ENCODE measurements around the gene FAM83C. TPM values are rescaled to one million over a fixed set of nuclear protein-coding genes. Genes with fewer than 3 reads are reported as not detected.

The FAM83C gene
- total RNA-seq, 1 experiment from 2014 or later = not detected

DNA sequence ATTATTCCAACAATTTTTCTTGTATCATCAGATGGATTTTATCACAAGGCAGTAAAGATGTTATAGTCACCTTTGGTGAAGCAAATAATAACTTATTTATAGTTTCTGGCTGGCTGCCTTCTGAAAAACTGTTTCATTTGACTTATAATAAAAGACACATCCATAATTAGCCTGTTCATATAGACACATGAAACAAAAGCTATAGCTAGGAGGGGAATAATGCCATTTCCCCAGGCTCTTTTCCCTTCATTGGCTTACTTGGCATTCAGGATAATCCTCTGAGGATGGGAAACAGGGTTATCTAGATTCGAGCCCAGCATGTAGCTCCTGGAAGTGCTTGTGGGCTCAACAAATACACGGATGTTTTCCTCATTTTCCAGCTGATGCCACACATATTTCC is 48.2 kb downstream of the FAM83C start:
- H3K9me2 ChIP-seq (ENCODE audit: insufficient read depth) = no peaks in the 10 kb centered on the region
- H3K9me3 ChIP-seq (ENCODE audit: control insufficient read depth in 1 of 2, insufficient read depth in 1 of 2, low read depth in 1 of 2, low read length in 2 of 2) = no peaks in the 10 kb centered on the region
- H3K79me2 ChIP-seq (ENCODE audit: insufficient read depth, low read length) = no peaks in the 10 kb centered on the region
- H3K4me2 ChIP-seq (ENCODE audit: low read length) = no peak overlapping the region
- no peak overlapping the region for H3K4me3 ChIP-seq (replicated peaks in 1 of 2; ENCODE audit: low read depth in 1 of 2, low read length in 2 of 2)
- H4K20me1 ChIP-seq (ENCODE audit: insufficient read depth) = no peaks in the 10 kb centered on the region
- ChIA-PET RAD21 (ENCODE audit: low non-redundant PET in 1 of 2, low total read pairs in 2 of 2, uncharacterized antibody in 2 of 2, unreplicated experiment in 2 of 2) (no interaction called here), CTCF (no interaction called here), POLR2A (no interaction called here)
- H2AFZ ChIP-seq (ENCODE audit: low read depth, low read length, poor library complexity, severe bottlenecking) = no peak overlapping the region
- no peaks in the 10 kb centered on the region for H3K4me1 ChIP-seq (ENCODE audit: control insufficient read depth in 1 of 2, insufficient read depth in 2 of 2, low read length in 2 of 2)
- intact Hi-C loops (cut with micrococcal nuclease) = no loop called here
- BruUV-seq (replicated peaks) = no TSS peak
- DNase-seq (ENCODE audit: low read depth, low spot score) = no peak
- H3K9ac ChIP-seq (ENCODE audit: low read length) = no peak overlapping the region
- TF ChIP-seq RAD21 (IDR thresholded peaks at IDR 0.05; ENCODE audit: low read depth) (no peak), POLR2A (IDR thresholded peaks at IDR 0.05; ENCODE audit: borderline replicate concordance, extremely low read depth, insufficient read depth, insufficient read length) (no peak), EGR1 (IDR thresholded peaks at IDR 0.05; ENCODE audit: low read depth) (no peak), YY1 (IDR thresholded peaks at IDR 0.05; ENCODE audit: extremely low read depth, insufficient replicate concordance, low read depth, low read length) (no peak), TCF7L2 (IDR thresholded peaks at IDR 0.05; ENCODE audit: borderline replicate concordance, extremely low read depth, insufficient read depth, insufficient read length) (no peak), SRF (IDR thresholded peaks at IDR 0.05; ENCODE audit: low read depth) (no peak), SP1 (IDR thresholded peaks at IDR 0.05; ENCODE audit: low read depth) (no peak), REST (IDR thresholded peaks at IDR 0.05; ENCODE audit: low read depth) (no peak), ZFX (IDR thresholded peaks at IDR 0.05) (no peak)
- TF ChIP-seq, protein P1, sequence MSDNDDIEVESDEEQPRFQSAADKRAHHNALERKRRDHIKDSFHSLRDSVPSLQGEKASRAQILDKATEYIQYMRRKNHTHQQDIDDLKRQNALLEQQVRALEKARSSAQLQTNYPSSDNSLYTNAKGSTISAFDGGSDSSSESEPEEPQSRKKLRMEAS (IDR thresholded peaks at IDR 0.05) = no peak
- TF ChIP-seq, protein P2, sequence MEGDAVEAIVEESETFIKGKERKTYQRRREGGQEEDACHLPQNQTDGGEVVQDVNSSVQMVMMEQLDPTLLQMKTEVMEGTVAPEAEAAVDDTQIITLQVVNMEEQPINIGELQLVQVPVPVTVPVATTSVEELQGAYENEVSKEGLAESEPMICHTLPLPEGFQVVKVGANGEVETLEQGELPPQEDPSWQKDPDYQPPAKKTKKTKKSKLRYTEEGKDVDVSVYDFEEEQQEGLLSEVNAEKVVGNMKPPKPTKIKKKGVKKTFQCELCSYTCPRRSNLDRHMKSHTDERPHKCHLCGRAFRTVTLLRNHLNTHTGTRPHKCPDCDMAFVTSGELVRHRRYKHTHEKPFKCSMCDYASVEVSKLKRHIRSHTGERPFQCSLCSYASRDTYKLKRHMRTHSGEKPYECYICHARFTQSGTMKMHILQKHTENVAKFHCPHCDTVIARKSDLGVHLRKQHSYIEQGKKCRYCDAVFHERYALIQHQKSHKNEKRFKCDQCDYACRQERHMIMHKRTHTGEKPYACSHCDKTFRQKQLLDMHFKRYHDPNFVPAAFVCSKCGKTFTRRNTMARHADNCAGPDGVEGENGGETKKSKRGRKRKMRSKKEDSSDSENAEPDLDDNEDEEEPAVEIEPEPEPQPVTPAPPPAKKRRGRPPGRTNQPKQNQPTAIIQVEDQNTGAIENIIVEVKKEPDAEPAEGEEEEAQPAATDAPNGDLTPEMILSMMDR (IDR thresholded peaks at IDR 0.05 in 2 of 3, conservative IDR thresholded peaks at IDR 0.05 in 1 of 3; ENCODE audit: borderline replicate concordance in 1 of 3, insufficient read depth in 1 of 3, low read depth in 2 of 3, low read length in 2 of 3) = no peak
- TF ChIP-seq, protein P3, sequence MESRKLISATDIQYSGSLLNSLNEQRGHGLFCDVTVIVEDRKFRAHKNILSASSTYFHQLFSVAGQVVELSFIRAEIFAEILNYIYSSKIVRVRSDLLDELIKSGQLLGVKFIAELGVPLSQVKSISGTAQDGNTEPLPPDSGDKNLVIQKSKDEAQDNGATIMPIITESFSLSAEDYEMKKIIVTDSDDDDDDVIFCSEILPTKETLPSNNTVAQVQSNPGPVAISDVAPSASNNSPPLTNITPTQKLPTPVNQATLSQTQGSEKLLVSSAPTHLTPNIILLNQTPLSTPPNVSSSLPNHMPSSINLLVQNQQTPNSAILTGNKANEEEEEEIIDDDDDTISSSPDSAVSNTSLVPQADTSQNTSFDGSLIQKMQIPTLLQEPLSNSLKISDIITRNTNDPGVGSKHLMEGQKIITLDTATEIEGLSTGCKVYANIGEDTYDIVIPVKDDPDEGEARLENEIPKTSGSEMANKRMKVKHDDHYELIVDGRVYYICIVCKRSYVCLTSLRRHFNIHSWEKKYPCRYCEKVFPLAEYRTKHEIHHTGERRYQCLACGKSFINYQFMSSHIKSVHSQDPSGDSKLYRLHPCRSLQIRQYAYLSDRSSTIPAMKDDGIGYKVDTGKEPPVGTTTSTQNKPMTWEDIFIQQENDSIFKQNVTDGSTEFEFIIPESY (IDR thresholded peaks at IDR 0.05; ENCODE audit: extremely low read depth, insufficient replicate concordance, low read length) = no peak
- ATAC-seq = no peak
- H3K36me3 ChIP-seq (ENCODE audit: control insufficient read depth in 1 of 2, insufficient read depth in 2 of 2, low read length in 2 of 2) = no peaks in the 10 kb centered on the region
- no peaks in the 10 kb centered on the region for H3K27me3 ChIP-seq (ENCODE audit: insufficient read depth, low read length)
- H3K27ac ChIP-seq (ENCODE audit: low read depth, low read length) = no peak overlapping the region
